Caco-2 (cell line): ENCODE measurements around the gene ASTN2. TPM values are rescaled to one million over a fixed set of nuclear protein-coding genes. Genes with fewer than 3 reads are reported as not detected.

Experiments
- BruUV-seq: library from RNA; stranded (reverse); fragments of 400-500 nt; replicated peaks from 2 replicates; lab custom pipeline; 2021; lab: Mats Ljungman, UMichigan
- CTCF ChIA-PET: fragments of 300-600 bp; sonication (Branson Sonifier 250); formaldehyde crosslinking; loops from one replicate; lab custom pipeline; 2022; ENCODE audit warnings: antibody characterized with exemption; lab: Charles Lee
- POLR2A ChIA-PET: fragments of 300-600 bp; sonication (Branson Sonifier 250); formaldehyde crosslinking; loops from one replicate; lab custom pipeline; 2022; ENCODE audit warnings: antibody characterized with exemption; lab: Charles Lee
- DNase-seq, 2 experiments: peaks; one replicate each; pipeline versions ENCODE4 v3.0.0 to v3.0.0-alpha.2; 2020 to 2022
- H3K27me3 ChIP-seq: replicated peaks from 2 replicates; pipeline ENCODE4 v1.6.0; 2011; ENCODE audit warnings: low read length; ENCODE audit not compliant: control insufficient read depth, insufficient read depth
- H3K36me3 ChIP-seq: 2 replicates; pipeline ENCODE4 v1.5.1; 2011; ENCODE audit warnings: low read length; ENCODE audit not compliant: control insufficient read depth, insufficient read depth
- H3K4me1 ChIP-seq: fragments of 250-450 bp; sonication (Bioruptor Pico); 2 replicates; pipeline ENCODE4 v1.5.1; 2020; ENCODE audit warnings: mild to moderate bottlenecking
- H3K4me3 ChIP-seq: 2 replicates; pipeline ENCODE4 v1.5.1; 2011; ENCODE audit warnings: low read depth, mild to moderate bottlenecking, control low read depth, low read length
- H3K9me3 ChIP-seq: fragments of 250-450 bp; sonication (Bioruptor Pico); 2 replicates; pipeline ENCODE4 v1.5.1; 2020; ENCODE audit warnings: mild to moderate bottlenecking, moderate library complexity
- H3K27ac Mint-ChIP-seq: one replicate; pipeline ENCODE4 v1.8.0; 2022; ENCODE audit warnings: mixed read lengths; ENCODE audit not compliant: unreplicated experiment
- H3K27me3 Mint-ChIP-seq: one replicate; pipeline ENCODE4 v1.8.0; 2022; ENCODE audit warnings: mixed read lengths; ENCODE audit not compliant: insufficient read depth, unreplicated experiment
- H3K36me3 Mint-ChIP-seq: one replicate; pipeline ENCODE4 v1.8.0; 2022; ENCODE audit warnings: mild to moderate bottlenecking, mixed read lengths; ENCODE audit not compliant: insufficient read depth, unreplicated experiment
- H3K4me1 Mint-ChIP-seq: one replicate; pipeline ENCODE4 v1.8.0; 2022; ENCODE audit warnings: low read depth, mixed read lengths; ENCODE audit not compliant: unreplicated experiment
- H3K4me3 Mint-ChIP-seq: one replicate; pipeline ENCODE4 v1.8.0; 2022; ENCODE audit warnings: mild to moderate bottlenecking, moderate library complexity, mixed read lengths; ENCODE audit not compliant: unreplicated experiment
- H3K9me3 Mint-ChIP-seq: one replicate; pipeline ENCODE4 v1.8.0; 2022; ENCODE audit warnings: mixed read lengths; ENCODE audit not compliant: unreplicated experiment
- intact Hi-C: fragments of 100-400 bp; cut with micrococcal nuclease; formaldehyde crosslinking; loops from one replicate; pipeline ENCODE4 v1.10.0; 2022; ENCODE audit not compliant: unreplicated experiment
- total RNA-seq: library from RNA; stranded (reverse); gene quantifications from 2 replicates; pipeline ENCODE4 v1.2.3, GENCODE V29; 2022
- TF ChIP-seq, protein P1 (sequence below), 2 experiments: fragments of 200-600 bp in 1 of 2; IDR thresholded peaks; 1 replicate in 1 of 2; 2 replicates in 1 of 2; pipeline versions ENCODE4 v1.5.1 to v1.8.0; 2011 to 2022; ENCODE audit warnings: antibody characterized with exemption in 1 of 2, control low read depth in 1 of 2, inconsistent platforms in 1 of 2, low read depth in 1 of 2, low read length in 1 of 2, mild to moderate bottlenecking in 1 of 2, moderate library complexity in 1 of 2; ENCODE audit not compliant: insufficient read depth in 1 of 2, severe bottlenecking in 1 of 2, unreplicated experiment in 1 of 2

ASTN2 gene
- total RNA-seq, 1 experiment from 2014 or later = 12.7 TPM

DNA sequence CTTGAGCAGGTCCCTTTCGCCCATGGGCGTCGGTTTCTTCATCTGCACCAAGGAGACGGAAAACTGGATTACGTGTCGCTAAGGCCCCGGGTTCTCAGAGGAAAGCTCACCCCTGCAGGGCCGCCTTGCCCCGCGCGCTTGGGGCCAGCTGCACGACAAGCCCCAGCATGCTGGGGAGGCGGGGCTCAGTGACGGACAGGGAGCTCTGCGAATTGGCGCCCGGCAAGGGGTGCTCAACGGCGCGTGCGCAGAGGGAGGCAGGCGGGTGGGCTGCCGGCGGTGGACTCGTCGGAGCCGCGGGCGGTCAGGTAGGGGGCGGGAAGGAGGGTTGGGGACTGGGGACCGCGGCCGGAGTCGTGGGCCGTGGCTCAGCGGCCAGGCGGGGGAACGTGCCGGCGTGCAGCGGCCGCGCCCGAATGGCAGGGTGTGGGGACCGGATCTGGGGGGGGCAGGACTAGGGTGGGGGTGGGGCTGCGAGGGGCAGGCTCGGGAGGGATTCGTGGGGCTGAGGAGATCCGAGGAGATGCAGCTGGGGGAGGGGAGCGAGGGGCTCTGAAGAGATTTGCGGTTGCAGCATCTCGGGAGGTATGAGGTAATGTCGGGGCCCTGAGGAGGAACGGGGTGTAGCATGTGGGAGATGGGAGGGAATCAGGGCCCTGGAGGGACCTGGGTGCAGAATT is 727.6 kb downstream of the ASTN2 start, which contains the start of gene TRIM32:
TRIM32 (plus strand) TSS at position 232 of the 680 bp plus-strand sequence. CDS start 10,438 bp downstream, outside the sequence.
- H3K27me3 Mint-ChIP-seq = no peaks in the 10 kb centered on the region
- intact Hi-C loops = no loop called here
- no peaks in the 10 kb centered on the region for H3K9me3 Mint-ChIP-seq
- no TSS peak for BruUV-seq
- TF ChIP-seq, protein P1, sequence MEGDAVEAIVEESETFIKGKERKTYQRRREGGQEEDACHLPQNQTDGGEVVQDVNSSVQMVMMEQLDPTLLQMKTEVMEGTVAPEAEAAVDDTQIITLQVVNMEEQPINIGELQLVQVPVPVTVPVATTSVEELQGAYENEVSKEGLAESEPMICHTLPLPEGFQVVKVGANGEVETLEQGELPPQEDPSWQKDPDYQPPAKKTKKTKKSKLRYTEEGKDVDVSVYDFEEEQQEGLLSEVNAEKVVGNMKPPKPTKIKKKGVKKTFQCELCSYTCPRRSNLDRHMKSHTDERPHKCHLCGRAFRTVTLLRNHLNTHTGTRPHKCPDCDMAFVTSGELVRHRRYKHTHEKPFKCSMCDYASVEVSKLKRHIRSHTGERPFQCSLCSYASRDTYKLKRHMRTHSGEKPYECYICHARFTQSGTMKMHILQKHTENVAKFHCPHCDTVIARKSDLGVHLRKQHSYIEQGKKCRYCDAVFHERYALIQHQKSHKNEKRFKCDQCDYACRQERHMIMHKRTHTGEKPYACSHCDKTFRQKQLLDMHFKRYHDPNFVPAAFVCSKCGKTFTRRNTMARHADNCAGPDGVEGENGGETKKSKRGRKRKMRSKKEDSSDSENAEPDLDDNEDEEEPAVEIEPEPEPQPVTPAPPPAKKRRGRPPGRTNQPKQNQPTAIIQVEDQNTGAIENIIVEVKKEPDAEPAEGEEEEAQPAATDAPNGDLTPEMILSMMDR (IDR thresholded peaks at IDR 0.05; ENCODE audit: insufficient read depth in 1 of 2, low read depth in 1 of 2, low read length in 1 of 2, severe bottlenecking in 1 of 2, unreplicated experiment in 1 of 2) = no peak
- Histone ChIP-seq H3K4me3 (peak within 1 kb of the TSS; percentile 91), H3K4me1 (peaks cover 25% of the 10 kb centered on the region), H3K9me3 (no peaks in the 10 kb centered on the region), H3K27me3 (no peaks in the 10 kb centered on the region), H3K36me3 (no peaks in the 10 kb centered on the region; the same call in 1 of the 2 replicates)
- H3K27ac Mint-ChIP-seq = peak within 1 kb of the TSS; percentile 37
- CTCF ChIA-PET = interaction anchor here (0.5 to 1.0 kb wide), 5 partner anchors 14 to 1058 kb away, joined by 3 to 4 read pairs (median 3); no protein-coding TSS in a partner anchor
- H3K36me3 Mint-ChIP-seq = peaks cover 9% of the 10 kb centered on the region
- H3K4me1 Mint-ChIP-seq = peaks cover 25% of the 10 kb centered on the region
- POLR2A ChIA-PET = interaction anchor here (0.6 to 1.1 kb wide), 5 partner anchors 11 to 1473 kb away, joined by 3 to 6 read pairs (median 4); no protein-coding TSS in a partner anchor
- peak; percentile 95 to 96 for DNase-seq
- H3K4me3 Mint-ChIP-seq = peak within 1 kb of the TSS; percentile 85

DNA sequence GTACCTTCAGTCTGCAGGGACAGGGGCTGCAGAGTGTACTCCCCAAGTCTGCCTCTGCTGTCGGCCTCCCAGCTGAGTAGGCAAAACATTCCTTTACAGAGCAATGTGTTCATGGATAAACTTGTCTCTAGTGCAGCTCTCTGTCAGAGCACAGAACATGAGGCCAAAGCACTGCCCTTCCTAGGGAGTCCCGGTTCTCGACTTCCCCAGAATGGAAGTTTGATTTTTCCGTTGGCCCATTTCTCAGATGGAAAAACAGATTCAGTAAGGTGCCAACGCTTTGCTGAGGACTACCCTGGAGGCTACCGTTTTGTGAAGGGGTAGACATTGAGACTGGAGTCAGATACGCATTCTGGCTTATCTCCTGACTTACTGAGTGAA is 728.2 kb downstream of the ASTN2 start:
- Histone ChIP-seq H3K9me3 (no peaks in the 10 kb centered on the region), H3K4me3 (peak overlapping the region; percentile 91), H3K27me3 (no peaks in the 10 kb centered on the region), H3K4me1 (peaks cover 25% of the 10 kb centered on the region), H3K36me3 (no peaks in the 10 kb centered on the region; the same call in 1 of the 2 replicates)
- Mint-ChIP-seq H3K36me3 (peaks cover 9% of the 10 kb centered on the region), H3K9me3 (no peaks in the 10 kb centered on the region), H3K27ac (peak overlapping the region; percentile 37), H3K4me1 (peaks cover 25% of the 10 kb centered on the region), H3K27me3 (no peaks in the 10 kb centered on the region), H3K4me3 (peak overlapping the region; percentile 85)
- intact Hi-C loops = no loop called here
- peak in 1 of 2 experiments; percentile 10 for DNase-seq
- ChIA-PET POLR2A (interaction anchor here (0.6 to 1.1 kb wide), 4 partner anchors 12 to 149 kb away, joined by 3 to 6 read pairs (median 4); no protein-coding TSS in a partner anchor), CTCF (interaction anchor here (0.5 to 1.0 kb wide), 5 partner anchors 14 to 1058 kb away, joined by 3 to 4 read pairs (median 3); no protein-coding TSS in a partner anchor)
- TF ChIP-seq, protein P1 (IDR thresholded peaks at IDR 0.05; ENCODE audit: insufficient read depth in 1 of 2, low read depth in 1 of 2, low read length in 1 of 2, severe bottlenecking in 1 of 2, unreplicated experiment in 1 of 2) = no peak
- TSS peak; percentile 81 for BruUV-seq

DNA sequence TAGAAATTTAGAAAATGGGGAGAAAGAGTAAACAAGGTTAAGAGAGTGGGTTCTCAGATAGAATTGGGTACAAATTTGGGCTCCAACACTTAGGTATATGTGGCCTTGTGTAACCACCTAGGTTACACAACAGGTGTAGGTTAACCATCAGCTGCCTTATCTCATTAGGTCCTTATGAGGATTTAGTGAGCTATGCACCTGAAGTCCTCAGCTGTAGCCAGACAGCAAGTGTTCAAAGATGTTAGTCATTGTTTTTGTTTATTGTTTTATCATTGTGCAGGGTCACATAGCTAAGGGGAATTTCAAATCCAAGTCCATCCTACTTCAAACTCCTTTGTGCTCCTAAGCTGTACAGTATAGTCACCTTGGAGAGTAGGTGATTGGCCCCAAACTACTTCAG is 728.7 kb downstream of the ASTN2 start:
- Histone ChIP-seq H3K4me3 (peak overlapping the region; percentile 91), H3K36me3 (no peaks in the 10 kb centered on the region; the same call in 1 of the 2 replicates), H3K9me3 (no peaks in the 10 kb centered on the region), H3K4me1 (peaks cover 25% of the 10 kb centered on the region), H3K27me3 (no peaks in the 10 kb centered on the region)
- Mint-ChIP-seq H3K9me3 (no peaks in the 10 kb centered on the region), H3K4me3 (peak overlapping the region; percentile 85), H3K36me3 (peaks cover 9% of the 10 kb centered on the region), H3K27ac (peak overlapping the region; percentile 37), H3K27me3 (no peaks in the 10 kb centered on the region), H3K4me1 (peaks cover 25% of the 10 kb centered on the region)
- peak in 1 of 2 experiments; percentile 35 for DNase-seq
- TF ChIP-seq, protein P1 (IDR thresholded peaks at IDR 0.05; ENCODE audit: insufficient read depth in 1 of 2, low read depth in 1 of 2, low read length in 1 of 2, severe bottlenecking in 1 of 2, unreplicated experiment in 1 of 2) = no peak
- intact Hi-C loops = no loop called here
- BruUV-seq = no TSS peak
- ChIA-PET CTCF (no interaction called here), POLR2A (interaction anchor here (1.1 kb wide), 2 partner anchors 12 to 19 kb away, joined by 5 to 6 read pairs; no protein-coding TSS in a partner anchor)
